ENCODE data around the gene CPLX3. TPM values are rescaled to one million over a fixed set of nuclear protein-coding genes. Genes with fewer than 3 reads are reported as not detected.

CPLX3 gene
- polyA plus RNA-seq, 1 donor from 2014 or later = 0.27 TPM

DNA sequence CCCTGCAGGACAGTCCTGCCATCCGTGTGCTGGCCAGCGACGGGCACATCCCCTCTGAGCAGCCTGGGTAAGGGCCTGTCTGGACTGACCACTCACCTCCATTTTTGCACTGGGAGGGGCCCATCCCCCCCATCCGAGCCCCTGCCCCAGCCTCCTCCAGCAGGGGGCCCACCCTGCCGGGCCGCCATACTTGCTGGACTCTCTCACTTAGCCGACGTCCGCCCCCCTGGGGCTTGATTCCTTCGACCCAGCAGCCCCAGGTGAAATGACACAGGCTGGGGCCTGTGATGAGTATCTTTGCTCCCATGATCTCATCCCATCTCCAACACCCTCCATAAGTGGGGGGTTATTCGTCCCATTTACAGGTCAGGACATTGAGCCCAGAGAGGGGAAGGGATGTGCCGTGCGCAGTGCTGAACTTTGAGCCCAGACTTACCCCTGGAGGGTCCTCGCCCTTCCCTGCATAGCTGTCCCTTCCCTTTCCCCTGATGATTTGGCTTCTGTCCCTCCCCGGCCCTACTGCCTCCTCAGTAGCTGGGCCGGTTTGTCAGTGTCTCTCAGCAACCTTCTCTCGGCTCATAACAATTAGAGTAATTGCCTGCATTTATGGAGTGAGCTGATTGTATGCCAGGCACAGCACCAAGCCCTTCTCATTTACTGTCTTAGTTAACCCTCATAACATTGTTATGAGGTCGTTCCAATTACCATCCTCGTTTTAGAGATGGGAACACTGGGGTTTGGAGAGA, 9.6 kb upstream of the CPLX3 start:
- H3K4me2 ChIP-seq (ENCODE audit: low read length) = no peak overlapping the region
- TF ChIP-seq RAD21 (conservative IDR thresholded peaks at IDR 0.05) = no peak
- H3K27ac ChIP-seq (ENCODE audit: low read length) = no peak overlapping the region
- H3K9ac ChIP-seq (ENCODE audit: low read length) = peak overlapping the region; percentile 20
- no peaks in the 10 kb centered on the region for H4K20me1 ChIP-seq (ENCODE audit: insufficient read depth)
- no peak overlapping the region for H3K4me3 ChIP-seq (ENCODE audit: low read length)
- no peaks in the 10 kb centered on the region for H3K9me2 ChIP-seq (ENCODE audit: insufficient read depth, low read length)
- no peaks in the 10 kb centered on the region for H3K9me3 ChIP-seq (ENCODE audit: low read length)
- H3F3A ChIP-seq (ENCODE audit: insufficient read depth, low read length, poor library complexity, severe bottlenecking) = no peaks in the 10 kb centered on the region
- no peak overlapping the region for H2AFZ ChIP-seq (ENCODE audit: low read depth, low read length)
- no peaks in the 10 kb centered on the region for H3K27me3 ChIP-seq (ENCODE audit: insufficient read depth, low read depth, low read length)
- H3K36me3 ChIP-seq (ENCODE audit: insufficient read depth, low read length) = no peaks in the 10 kb centered on the region
- no peaks in the 10 kb centered on the region for H3K79me2 ChIP-seq (replicated peaks; ENCODE audit: insufficient read depth, low read length)

DNA sequence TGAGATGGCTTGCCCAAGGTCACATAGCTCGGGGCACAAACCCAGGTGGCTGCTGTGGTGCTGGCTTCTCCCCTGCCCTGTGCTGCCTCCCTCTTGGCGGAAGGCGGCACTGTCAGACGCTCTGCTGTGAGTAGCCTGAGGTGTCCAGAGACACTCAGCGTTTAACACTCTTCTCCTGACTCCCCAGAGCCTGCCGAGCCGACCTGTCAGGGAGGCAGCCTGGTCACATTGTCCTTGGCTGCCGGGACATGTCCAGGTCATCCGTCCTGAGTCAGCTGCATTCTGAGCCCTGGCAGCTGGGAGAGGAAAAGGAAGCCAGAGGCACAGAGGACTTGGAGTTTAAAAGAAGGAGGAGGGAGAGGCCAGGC, 9.1 kb upstream of the CPLX3 start:
- no peak overlapping the region for H2AFZ ChIP-seq (ENCODE audit: low read depth, low read length)

More for the DNA sequence above, 9.1 kb upstream of the CPLX3 start:
- H4K20me1 ChIP-seq (ENCODE audit: insufficient read depth) = no peaks in the 10 kb centered on the region
- H3K4me3 ChIP-seq (ENCODE audit: low read length) = no peak overlapping the region
- no peak overlapping the region for H3K27ac ChIP-seq (ENCODE audit: low read length)
- no peak overlapping the region for H3K9ac ChIP-seq (ENCODE audit: low read length)
- TF ChIP-seq TAF1 (IDR thresholded peaks at IDR 0.05; ENCODE audit: low read depth) (no peak), EP300 (conservative IDR thresholded peaks at IDR 0.05; ENCODE audit: poor library complexity, severe bottlenecking) (no peak), CTCF (IDR thresholded peaks at IDR 0.05; ENCODE audit: poor library complexity, severe bottlenecking) (no peak), MXI1 (conservative IDR thresholded peaks at IDR 0.05; ENCODE audit: poor library complexity, severe bottlenecking) (no peak), EZH2 (IDR thresholded peaks at IDR 0.05; ENCODE audit: borderline replicate concordance, insufficient read depth, low read length, poor library complexity, severe bottlenecking) (no peak), POLR2AphosphoS5 (IDR thresholded peaks at IDR 0.05) (no peak), RAD21 (conservative IDR thresholded peaks at IDR 0.05) (no peak), SMC3 (conservative IDR thresholded peaks at IDR 0.05; ENCODE audit: poor library complexity) (no peak)
- TF ChIP-seq, protein P1, sequence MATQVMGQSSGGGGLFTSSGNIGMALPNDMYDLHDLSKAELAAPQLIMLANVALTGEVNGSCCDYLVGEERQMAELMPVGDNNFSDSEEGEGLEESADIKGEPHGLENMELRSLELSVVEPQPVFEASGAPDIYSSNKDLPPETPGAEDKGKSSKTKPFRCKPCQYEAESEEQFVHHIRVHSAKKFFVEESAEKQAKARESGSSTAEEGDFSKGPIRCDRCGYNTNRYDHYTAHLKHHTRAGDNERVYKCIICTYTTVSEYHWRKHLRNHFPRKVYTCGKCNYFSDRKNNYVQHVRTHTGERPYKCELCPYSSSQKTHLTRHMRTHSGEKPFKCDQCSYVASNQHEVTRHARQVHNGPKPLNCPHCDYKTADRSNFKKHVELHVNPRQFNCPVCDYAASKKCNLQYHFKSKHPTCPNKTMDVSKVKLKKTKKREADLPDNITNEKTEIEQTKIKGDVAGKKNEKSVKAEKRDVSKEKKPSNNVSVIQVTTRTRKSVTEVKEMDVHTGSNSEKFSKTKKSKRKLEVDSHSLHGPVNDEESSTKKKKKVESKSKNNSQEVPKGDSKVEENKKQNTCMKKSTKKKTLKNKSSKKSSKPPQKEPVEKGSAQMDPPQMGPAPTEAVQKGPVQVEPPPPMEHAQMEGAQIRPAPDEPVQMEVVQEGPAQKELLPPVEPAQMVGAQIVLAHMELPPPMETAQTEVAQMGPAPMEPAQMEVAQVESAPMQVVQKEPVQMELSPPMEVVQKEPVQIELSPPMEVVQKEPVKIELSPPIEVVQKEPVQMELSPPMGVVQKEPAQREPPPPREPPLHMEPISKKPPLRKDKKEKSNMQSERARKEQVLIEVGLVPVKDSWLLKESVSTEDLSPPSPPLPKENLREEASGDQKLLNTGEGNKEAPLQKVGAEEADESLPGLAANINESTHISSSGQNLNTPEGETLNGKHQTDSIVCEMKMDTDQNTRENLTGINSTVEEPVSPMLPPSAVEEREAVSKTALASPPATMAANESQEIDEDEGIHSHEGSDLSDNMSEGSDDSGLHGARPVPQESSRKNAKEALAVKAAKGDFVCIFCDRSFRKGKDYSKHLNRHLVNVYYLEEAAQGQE (IDR thresholded peaks at IDR 0.05; ENCODE audit: borderline replicate concordance) = no peak
- no peaks in the 10 kb centered on the region for H3K36me3 ChIP-seq (ENCODE audit: insufficient read depth, low read length)
- no peaks in the 10 kb centered on the region for H3K27me3 ChIP-seq (ENCODE audit: insufficient read depth, low read depth, low read length)
- no peaks in the 10 kb centered on the region for H3K9me3 ChIP-seq (ENCODE audit: low read length)
- H3K4me2 ChIP-seq (ENCODE audit: low read length) = no peak overlapping the region
- no peaks in the 10 kb centered on the region for H3F3A ChIP-seq (ENCODE audit: insufficient read depth, low read length, poor library complexity, severe bottlenecking)
- H3K79me2 ChIP-seq (replicated peaks; ENCODE audit: insufficient read depth, low read length) = no peaks in the 10 kb centered on the region
- H3K9me2 ChIP-seq (ENCODE audit: insufficient read depth, low read length) = no peaks in the 10 kb centered on the region
